NCI-H1694 (cell line): ENCODE results near the gene PALD1.

Source experiments
- DNase-seq: peaks from one replicate; lab custom pipeline; 2025; lab: John Stamatoyannopoulos, UW

Gene PALD1

DNA sequence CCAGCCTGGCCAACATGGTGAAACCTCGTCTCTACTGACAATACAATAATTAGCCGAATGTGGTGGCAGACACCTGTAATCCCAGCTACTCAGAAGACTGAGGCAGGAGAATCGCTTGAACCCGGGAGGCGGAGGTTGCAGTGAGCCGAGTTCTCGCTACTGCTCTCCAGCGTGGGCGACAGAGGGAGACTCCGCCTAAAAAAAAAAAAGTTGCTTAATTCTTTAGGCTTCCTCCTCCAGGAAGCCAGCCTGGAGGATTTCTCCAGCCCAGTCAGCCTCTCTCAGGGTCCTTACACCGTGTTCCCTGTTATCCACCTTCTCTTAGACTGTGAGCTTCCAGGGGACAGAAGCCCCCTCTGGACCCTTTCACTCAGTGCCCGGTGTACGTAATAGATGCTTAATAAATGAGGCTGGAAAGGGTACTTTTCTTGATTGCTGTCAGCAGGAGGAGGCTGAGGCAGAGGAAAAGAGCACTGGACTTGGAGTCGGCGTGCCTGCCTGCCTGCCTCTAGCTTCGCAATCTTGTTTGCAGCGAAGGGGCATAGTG lies 20.7 kb upstream of the PALD1 start:
- DNase-seq, result no peak

DNA sequence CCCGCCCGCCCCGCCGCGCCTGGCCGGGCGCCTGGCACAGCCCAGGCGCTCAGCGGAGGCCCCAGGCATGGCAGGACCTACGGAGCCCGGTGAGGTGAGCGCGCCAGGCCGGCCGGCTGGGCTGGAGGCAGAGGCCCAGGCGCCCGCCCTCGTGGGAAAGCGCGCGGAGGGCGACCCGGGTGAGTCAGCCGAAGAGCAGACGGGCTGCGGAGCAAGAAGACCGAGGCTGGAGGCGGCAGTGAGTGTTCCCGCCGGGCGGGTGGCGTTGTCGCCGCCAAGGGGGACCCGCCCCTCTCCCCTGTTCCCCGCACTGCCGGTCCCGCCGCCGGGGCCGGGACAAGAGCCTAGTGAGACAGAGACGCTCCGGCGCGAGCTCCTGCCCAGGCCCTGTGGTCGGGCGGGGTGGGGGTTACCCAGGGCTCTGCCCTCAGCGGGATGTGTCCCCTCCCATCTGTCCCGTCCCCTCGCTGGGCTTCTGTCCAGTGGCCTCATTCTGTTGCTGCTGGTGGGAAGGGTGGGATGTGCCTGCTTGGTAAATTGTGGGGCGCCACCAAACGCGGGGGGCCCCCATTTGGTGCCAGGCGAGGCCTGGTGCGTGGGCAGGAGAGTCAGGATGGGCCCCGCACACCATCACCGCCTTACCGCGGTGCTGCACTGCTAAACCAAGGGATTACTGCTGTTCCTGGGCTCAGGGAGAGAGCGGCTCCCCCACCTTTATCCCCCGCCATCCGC lies 20.1 kb upstream of the PALD1 start:
- DNase-seq, result no peak

DNA sequence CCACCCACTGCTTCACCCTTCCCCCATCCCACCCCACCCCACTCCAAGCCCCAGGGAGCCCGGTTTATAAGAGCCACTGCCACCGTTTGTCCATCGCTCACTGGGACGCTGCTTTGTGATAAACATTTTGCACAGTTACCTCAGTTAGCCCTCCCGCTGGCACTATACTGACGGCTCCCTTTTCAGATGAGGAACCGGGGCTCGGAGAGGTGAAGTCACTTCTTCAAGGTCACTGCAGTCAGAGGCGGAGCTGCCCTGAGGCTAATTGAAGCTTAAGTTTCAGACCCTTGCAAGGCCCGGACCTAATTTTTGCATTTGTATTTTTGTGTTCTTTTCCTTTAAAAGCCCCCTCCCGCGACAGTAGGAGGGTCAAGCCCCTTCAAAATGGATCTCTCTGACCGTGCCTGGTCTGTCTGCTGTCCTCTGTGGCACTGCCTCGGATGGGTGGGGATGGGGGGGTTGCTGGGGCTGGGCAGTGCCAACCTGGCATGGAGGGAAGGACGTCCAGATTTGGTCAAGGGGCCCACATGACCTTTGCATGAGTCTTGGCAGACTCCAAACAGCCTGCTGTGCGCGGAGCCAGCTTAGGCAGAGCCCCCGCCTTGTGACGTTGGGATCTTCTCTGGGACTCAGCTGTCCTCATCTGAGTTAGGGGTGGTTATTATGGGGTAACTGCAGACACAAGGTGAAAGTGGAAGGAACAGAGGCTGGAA lies 19.4 kb upstream of the PALD1 start:
- no peak for DNase-seq

DNA sequence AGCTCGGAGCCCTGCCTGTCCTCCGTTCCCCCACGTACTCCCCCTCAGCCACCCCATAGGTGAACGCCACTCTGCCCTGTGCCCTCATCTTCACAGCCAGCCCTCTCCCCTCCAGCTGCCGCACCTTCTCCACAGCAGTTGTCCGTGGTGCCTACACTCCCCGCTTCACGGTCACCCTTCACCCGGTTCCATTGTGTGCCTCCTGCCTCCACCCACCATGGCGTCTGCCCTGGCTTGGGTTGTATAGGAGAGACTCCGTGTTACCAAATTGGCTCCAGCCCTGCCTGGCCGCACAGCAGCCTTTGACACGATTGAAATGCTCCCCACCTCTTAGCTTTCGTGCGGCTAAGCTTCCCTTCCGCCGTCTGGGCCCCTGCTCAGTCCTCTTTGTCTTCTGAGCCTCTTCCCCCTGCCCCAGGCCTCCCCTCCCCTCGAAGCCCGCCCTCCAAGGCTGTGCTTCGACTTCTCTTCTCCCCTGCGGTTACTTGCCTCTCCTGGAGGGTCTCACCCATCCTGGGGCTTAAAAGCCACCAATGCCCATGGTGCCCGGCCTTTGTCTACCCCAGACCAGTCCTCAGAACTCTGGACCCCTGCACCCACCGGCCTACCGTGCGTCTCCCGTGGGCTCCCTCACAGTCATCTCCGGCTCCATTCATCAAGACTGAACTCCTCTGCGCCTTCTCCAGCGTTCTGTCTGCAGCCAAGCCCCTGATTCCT lies 18.6 kb upstream of the PALD1 start:
- DNase-seq, result no peak

DNA sequence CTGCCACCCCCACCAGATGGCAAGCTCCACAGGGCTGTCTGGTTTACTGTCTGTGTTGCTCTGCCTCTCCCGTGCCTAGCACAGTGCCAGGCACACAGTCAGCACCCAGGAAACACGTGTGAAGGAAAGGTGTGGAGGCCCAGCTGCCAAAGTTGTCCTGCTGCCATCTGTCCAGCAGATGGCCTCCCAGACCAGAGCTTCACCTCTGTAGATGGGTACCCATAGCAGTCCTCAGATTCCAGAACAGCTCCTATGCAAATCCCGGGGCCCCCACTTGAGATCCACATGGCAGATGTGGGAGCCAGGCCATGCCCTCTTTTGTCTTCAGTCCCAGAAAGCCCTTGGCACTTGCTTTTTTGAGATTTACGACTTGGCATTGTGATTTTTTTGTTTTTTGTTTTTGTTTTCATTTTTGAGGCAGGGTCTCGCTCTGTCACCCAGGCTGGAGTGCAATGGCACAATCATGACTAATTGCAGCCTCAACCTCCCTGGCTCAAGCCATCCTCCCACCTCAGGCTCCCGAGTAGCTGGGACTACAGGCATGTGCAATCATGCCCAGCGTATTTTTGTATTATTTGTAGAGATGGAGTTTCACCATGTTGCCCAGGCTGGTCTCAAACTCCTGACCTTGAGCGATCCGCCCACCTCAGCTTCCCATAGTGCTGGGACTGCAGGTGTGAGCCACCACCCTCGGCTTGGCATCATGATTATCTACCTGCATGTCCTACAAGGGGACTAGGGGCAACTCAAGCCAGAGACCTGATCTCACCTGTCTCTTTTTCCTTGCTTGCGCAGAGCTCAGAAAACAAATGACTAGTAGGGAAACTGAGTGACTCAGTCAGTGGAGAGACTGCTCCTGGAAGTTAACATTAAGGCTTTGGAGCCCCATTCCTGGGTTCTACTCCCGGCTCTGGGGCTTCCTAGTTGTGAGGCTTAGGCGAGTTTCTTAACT lies 16.9 kb upstream of the PALD1 start:
- DNase-seq, result peak; percentile 38

DNA sequence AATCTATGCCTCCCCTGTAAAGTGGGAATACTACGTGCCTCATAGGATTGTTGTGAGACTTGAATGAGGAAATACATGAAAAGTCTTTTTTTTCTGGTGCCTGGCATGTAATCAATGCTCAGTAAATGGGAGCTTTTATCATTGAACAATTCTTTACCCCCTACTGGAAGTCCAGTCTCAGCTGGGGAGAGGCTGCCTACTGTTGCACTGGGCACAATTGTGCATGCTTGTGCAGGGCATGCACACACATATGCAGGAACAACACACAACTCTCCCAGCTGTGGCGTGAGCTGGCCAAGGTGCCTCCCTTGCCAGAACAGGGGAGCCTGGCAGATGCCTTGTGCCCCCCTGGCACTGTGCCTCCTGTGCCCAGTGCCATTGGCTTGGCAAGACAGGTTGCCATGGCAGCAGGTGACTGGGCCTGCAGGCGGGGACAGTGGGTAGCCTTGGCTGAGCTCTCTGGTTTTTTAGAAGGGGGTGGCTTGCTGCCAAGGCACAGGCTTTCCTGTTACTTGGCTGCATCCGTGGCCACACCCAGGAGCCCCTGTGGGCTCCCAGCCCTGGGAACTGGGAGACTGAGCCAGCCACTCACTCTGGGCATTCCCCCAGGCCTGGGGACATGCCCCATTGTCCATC lies 16.1 kb upstream of the PALD1 start:
- DNase-seq, result peak; percentile 63

DNA sequence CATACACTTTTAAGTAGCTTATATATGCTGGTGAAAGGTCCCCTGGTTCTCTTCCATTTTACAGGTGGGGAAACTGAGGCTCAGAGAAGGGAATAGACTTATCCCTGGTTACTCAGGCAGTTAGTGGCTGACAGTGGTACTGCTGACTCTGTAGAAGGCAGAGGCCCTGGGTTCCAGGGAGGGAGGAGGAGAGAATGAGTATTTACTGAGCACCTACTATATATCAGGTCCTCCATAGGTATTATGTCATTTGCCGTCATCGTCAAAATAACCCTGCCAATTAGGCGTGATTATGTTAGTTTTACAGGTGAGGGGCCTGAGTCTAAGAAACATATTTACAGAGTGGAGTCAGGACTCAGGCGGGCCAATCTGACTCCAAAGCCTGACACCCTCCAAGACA lies 13.3 kb upstream of the PALD1 start:
- DNase-seq, result no peak

DNA sequence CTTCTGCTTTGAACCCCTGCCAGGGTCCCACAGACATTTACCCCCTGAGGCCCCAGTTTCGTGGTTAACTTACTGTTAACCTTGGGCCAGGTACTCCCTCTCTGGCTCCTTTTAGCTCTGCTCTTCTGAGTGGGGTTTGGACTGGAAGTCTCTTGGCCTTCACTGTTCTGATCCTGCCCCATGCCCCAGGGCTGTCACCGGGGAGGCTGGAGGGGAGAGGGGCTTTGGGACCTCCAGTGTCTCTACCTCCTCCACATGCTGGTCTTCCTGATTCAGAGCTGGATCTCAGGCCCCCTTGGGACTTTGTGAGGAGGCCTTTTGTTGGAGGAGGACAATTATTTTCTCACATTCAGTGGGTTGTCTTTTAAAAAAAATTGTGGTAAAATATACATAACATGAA lies 12.7 kb upstream of the PALD1 start:
- DNase-seq, result no peak

DNA sequence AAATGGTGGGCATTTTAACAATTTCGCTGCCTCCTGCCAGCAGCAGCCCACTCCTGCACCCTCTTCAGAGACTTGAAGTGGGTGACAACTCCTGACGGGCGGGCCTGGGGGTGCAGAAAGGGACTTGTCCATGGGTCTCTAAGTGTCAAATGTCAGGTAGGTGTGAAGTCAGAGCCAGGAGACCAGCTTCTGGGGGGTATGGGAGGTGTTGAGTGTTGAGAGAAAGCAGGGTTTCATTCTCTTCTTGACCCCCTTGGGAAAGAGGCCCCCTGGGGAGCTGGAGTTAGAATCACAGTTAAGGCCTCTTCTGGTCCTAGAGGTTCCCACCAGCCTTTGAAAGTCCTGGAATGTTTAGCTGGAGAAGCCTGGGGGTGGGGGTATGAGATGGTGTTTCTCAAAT lies 11.6 kb upstream of the PALD1 start:
- no peak for DNase-seq

DNA sequence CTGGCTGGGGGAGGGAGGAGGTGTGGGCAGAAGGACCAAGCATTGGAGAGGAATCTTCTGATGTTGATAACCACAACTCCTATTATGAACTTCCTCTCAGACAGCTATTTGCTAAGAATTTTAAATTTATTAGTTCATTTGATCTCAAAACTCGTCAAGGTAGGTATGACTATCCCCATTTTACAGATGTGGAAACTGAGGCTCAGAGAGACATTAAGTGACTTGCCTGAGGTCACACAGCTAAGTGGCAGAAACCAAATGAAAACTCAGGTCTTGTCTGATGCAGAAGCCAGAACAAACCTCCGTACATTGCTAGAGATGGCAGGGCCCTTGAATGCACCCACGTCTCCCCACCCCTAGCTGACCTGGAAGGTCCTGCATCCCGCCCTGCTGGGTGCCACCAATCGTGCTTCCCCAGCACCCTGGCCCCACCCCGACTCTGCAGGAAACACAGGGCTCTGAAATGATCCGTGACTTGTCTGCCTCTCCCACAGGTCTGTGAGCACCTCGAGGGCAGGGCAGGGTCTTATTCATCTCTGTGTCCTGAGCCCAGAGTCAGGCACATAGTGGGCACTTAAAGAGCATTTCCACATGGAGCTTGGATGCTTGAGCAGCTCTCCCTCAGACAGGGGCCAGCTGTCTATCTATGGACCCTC lies 5.6 kb upstream of the PALD1 start:
- no peak for DNase-seq

DNA sequence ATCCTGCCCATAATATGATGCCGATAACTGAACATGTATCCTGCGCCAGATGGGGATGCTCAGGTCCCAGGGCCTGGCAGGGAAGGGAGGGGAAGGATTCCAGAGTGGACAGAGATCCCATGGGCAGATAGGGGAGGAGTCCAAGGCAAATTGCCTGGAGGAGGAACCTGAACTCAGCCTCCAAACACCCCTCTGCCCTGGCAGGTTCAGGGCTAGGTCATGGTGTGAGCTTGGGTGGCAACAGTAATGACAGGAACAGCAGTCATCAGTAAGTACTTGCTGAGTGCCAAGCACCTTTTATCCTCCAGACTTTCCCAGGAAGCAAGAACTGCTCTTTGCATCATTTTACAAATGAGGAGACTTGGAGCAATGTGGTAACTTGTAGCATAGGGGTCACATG lies 3.8 kb upstream of the PALD1 start:
- no peak for DNase-seq

DNA sequence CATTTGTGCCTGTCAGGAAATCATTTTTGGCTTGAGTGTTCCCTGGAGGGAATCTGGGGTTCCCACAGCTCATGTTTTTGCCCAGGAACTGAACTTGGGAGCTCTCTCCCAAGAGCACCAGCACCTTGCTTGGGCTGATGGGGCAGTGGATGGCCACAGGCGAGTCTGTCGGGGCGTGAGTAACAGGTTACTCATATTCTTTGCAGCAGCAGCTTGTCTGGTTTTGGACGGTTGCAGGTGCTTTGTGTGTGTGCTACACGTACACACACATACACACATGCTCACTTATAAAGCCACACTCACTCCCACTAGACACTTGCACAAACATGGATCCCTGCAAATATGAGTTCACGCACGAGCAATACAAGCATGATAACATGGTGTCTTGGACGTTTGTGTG lies 2.9 kb upstream of the PALD1 start:
- DNase-seq, result no peak

DNA sequence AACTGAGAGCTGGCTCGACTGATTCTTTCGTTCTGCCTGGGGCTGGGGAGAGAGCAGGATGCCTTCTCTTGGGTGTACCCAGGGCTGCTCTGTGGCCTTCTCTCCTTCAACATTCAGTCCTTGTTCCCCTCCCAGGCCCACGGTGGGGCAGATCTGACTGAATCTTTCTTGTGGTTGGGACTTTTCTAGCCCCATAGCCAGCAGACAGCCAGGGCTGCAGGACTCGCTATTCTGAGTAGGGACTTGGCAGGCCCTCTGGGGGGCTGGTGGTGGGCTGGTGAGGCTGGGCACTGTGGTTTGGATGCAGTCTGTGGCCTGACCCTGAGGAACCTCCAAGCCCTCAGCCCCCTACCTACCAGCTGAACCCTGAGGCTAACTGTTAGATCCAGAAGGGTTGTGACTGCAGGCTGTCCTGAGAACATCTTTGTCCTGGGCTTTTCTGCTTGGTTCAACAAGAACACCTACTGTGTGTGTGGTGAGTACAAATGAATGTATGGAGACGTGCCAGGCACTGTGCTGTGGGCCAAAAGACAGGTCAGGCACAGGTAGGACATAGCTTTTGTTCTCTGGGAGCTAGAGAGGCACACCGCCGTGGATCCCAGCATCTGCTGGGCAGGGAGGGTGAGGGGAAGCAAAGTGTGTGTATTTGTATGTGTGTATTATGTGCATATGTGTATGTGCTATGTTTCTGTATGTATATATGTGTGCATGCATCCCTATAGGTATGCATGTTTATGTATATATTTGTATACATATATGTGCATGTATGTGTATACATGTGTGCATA lies 2.1 kb upstream of the PALD1 start:
- DNase-seq, result no peak

DNA sequence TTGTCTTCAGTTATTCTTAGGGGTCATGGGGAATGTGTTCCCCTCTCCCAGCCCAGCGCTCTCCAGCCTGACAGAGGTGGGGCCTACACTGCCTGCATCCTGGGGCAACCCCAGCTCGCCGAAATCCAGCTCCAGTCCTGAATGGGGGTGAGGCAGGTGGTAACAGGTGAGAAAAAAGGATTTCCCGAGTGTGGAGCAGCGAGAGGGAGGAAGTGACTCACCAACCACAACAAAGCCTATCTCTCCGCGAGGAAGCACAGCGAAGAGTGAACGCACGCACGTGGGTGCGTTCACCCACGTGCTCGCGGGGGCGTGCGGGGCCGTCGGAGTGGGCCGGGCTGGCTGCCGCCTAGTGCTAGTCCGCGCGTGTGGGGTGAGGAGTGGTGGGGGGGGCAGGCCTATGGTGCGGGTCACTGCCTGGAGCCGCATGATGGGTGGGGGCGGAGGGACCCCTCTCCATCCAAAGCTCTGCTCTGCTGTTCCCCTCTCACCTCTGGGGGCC lies 855 bp upstream of the PALD1 start:
- no peak for DNase-seq

DNA sequence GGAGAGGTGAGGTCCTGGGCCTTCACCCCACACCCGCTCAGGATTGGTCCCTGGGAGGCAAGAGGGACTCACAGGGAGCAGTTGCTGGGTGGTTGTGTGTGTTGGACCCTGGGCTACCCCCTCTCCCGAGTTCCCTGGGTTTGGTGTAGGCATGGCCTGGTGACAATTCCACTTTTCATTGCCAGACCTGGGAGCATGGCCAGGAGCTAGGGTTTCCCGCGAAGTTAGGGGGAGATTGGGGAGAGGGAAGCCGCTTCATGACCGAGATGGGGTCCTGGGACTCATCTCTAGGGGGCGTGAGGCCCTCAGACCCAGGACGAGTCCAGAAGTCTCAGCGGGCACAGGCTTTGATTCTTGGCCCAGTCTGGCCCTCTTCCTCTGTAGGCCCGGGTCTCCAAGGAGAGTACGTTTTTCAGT lies 606 bp downstream of the PALD1 start:
- no peak for DNase-seq

DNA sequence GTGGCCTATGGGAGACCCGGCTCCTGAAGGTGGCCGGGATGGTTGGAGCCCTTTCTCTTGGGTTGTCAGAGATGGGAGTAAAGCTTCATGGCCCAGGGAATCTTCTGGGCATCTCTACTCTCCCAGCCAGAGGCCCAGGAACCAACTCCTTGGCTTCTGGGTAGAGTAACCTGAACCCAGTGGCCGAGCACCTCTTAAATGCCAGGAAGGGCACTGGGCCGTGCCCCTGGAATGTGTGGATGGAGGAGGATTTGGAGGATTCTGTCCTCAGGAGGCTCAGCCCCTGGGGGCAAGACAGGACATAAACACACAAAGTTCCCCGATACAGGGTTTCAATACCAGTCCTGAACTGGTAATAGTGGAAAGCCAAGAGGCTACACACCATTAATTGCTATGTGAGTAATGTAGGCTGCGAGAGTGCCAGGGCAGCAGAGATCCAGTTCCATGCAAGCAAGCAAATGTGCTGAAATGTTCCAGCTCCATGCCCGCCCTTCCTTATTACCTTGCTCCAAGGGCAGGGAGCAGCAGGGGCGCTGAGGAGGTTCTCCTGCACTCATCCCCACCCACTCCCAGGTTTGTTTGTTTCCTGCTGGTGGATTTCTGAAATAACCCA lies 1.2 kb downstream of the PALD1 start:
- no peak for DNase-seq

DNA sequence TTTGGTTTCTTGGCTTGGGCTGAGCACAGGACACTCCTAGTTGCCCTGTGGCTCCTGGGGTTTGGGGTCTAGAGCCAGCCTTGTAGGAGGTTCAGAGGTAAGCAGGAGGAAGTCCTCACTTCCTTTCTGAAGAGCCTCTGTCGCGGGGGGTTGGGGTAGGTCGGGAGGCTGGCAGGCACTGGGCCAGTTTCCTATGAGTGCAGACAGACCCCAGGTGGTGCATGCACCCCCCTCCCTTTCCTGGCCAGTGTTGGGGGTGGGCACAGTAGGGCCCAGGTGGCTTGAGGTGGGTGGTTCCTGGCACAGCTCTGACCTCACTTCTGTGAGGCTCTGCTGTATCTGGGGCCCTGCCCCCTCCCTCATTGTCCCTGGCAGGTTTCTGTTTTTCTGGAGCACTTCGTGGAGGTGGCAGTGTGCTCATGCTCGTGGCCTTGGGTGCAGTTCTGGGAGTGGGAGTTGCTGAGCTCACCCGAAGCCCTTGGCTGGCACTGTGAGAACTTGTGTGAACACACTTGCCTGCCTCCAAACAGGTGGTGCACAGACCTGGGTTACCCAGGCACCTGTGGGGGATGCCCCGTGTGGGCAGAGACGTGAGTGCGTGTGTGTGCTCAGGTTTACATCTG lies 1.8 kb downstream of the PALD1 start:
- DNase-seq, result no peak

DNA sequence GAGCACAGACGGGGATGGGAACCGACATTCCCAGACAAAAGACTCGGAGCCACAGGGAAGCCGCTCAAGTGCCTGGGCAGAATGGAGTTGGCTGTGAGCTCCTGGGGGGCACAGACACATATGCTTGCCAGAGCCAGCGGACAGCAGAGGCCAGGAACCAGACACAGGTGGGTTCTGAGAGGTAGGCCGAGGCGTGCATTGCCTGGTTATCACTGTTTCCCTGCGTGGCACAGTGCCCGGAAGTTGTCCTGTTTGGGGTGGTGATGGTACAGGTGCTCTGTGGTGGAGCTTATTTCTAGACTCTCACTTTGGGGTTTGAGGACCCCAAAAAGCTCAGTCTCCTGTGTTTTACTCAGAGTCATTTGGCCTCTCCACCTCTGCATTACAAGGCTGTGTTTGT lies 2.5 kb downstream of the PALD1 start:
- DNase-seq, result no peak
